CD4-positive, alpha-beta memory T cell (primary cell): ENCODE data around the gene MARCO. TPM values are rescaled to one million over a fixed set of nuclear protein-coding genes. Genes with fewer than 3 reads are reported as not detected.

Experiments used
- CTCF ChIA-PET: fragments of 350-600 bp; sonication (Branson Sonifier 250); formaldehyde crosslinking; loops from one replicate; lab custom pipeline; 2021; ENCODE audit warnings: inconsistent platforms; ENCODE audit not compliant: partially characterized antibody; lab: Charles Lee
- POLR2A ChIA-PET: fragments of 350-600 bp; sonication (Branson Sonifier 250); formaldehyde crosslinking; loops from one replicate; lab custom pipeline; 2021; ENCODE audit not compliant: partially characterized antibody; lab: Charles Lee
- DNase-seq, 5 donors: peaks; one replicate each; pipeline versions ENCODE4 v3.0.0 to v3.0.0-alpha.2; 2020 to 2022; ENCODE audit warnings: mixed read lengths in 1 of 5
- H3K27ac ChIP-seq: one replicate; pipeline ENCODE4 v1.7.0; 2013; ENCODE audit warnings: low read depth, low read length
- H3K27me3 ChIP-seq: 2 replicates; pipeline ENCODE4 v1.7.0; 2013; ENCODE audit warnings: mild to moderate bottlenecking, low read length, moderate library complexity; ENCODE audit not compliant: insufficient read depth
- H3K36me3 ChIP-seq: 2 replicates; pipeline ENCODE4 v1.7.0; 2013; ENCODE audit warnings: mild to moderate bottlenecking, low read length, moderate library complexity; ENCODE audit not compliant: insufficient read depth
- H3K4me1 ChIP-seq: 2 replicates; pipeline ENCODE4 v1.7.0; 2013; ENCODE audit warnings: mild to moderate bottlenecking, low read length, moderate library complexity; ENCODE audit not compliant: insufficient read depth
- H3K4me3 ChIP-seq, 2 donors: one replicate each; pipeline ENCODE4 v1.7.0; 2013; ENCODE audit warnings: low read length in 2 of 2, mild to moderate bottlenecking in 1 of 2
- H3K9me3 ChIP-seq, 2 donors: one replicate each; pipeline ENCODE4 v1.7.0; 2013; ENCODE audit warnings: low read length in 2 of 2, control low read depth in 1 of 2; ENCODE audit not compliant: control insufficient read depth in 1 of 2
- H3K27ac Mint-ChIP-seq, 7 donors: one replicate each; pipeline ENCODE4 v1.8.0; 2020 to 2021; ENCODE audit warnings: mixed read lengths in 7 of 7, mild to moderate bottlenecking in 6 of 7, inconsistent platforms in 3 of 7, moderate library complexity in 3 of 7
- H3K27me3 Mint-ChIP-seq, 2 donors: one replicate each; pipeline ENCODE4 v1.8.0; 2020 to 2021; ENCODE audit warnings: mixed read lengths in 2 of 2
- H3K36me3 Mint-ChIP-seq, 2 donors: one replicate each; pipeline ENCODE4 v1.8.0; 2020 to 2021; ENCODE audit warnings: mixed read lengths in 2 of 2, inconsistent platforms in 1 of 2, mild to moderate bottlenecking in 1 of 2
- H3K4me1 Mint-ChIP-seq, 4 donors: one replicate each; pipeline ENCODE4 v1.8.0; 2020 to 2021; ENCODE audit warnings: mixed read lengths in 4 of 4, mild to moderate bottlenecking in 1 of 4
- H3K4me3 Mint-ChIP-seq, 8 donors: one replicate each; pipeline ENCODE4 v1.8.0; 2020 to 2021; ENCODE audit warnings: mixed read lengths in 8 of 8, mild to moderate bottlenecking in 7 of 8, moderate library complexity in 6 of 8, inconsistent platforms in 3 of 8
- H3K9me3 Mint-ChIP-seq, 8 donors: one replicate each; pipeline ENCODE4 v1.8.0; 2020 to 2021; ENCODE audit warnings: mixed read lengths in 8 of 8, mild to moderate bottlenecking in 5 of 8, inconsistent platforms in 3 of 8, moderate library complexity in 1 of 8
- intact Hi-C: fragments of 100-400 bp; cut with micrococcal nuclease; formaldehyde crosslinking; loops from one replicate; pipeline ENCODE4 v1.15.1; 2023
- polyA plus RNA-seq, 2 donors: library from polyadenylated mRNA; unstranded; fragments of 300-500 nt; fragmentation: Illumina TruSeq; gene quantifications; one replicate each; pipeline ENCODE4 v1.2.3, GENCODE V29; 2021
- total RNA-seq, 2 experiments: library from RNA; stranded (reverse); gene quantifications; one replicate each; pipeline ENCODE4 v1.2.3, GENCODE V29; 2021

The MARCO gene
- total and polyA plus RNA-seq, 4 experiments from 2014 or later = 0.17 TPM; not detected in 3

- ChIA-PET POLR2A (no interaction called here), CTCF (no interaction called here)
- H3K27me3 Mint-ChIP-seq = peaks cover 2 to 6% of the 10 kb centered on the region in 2 donors
- intact Hi-C loops = no loop called here
- H3K9me3 ChIP-seq = no peaks in the 10 kb centered on the region
- no peaks in the 10 kb centered on the region for H3K36me3 ChIP-seq
- H3K27ac ChIP-seq = no peak overlapping the region
- H3K4me3 Mint-ChIP-seq = no peak overlapping the region
- H3K4me1 Mint-ChIP-seq = no peaks in the 10 kb centered on the region
- no peaks in the 10 kb centered on the region for H3K36me3 Mint-ChIP-seq
- no peak overlapping the region for H3K4me3 ChIP-seq
- no peak overlapping the region for H3K27ac Mint-ChIP-seq
- no peaks in the 10 kb centered on the region for H3K4me1 ChIP-seq
- DNase-seq = no peak
- peaks cover 0 to 16% (median 1%) of the 10 kb centered on the region in 8 donors for H3K9me3 Mint-ChIP-seq
- H3K27me3 ChIP-seq = no peaks in the 10 kb centered on the region
Measured at GRCh38 chr2:118974103-118974993, 32.4 kb downstream of the MARCO start.

GRCh38 chr2:118975133-118975532 is 33.1 kb downstream of the MARCO start:
- Histone ChIP-seq H3K4me1 (no peaks in the 10 kb centered on the region), H3K4me3 (no peak overlapping the region), H3K27ac (no peak overlapping the region), H3K36me3 (no peaks in the 10 kb centered on the region), H3K9me3 (no peaks in the 10 kb centered on the region), H3K27me3 (no peaks in the 10 kb centered on the region)
- Mint-ChIP-seq H3K27ac (no peak overlapping the region), H3K27me3 (peaks cover 2 to 6% of the 10 kb centered on the region in 2 donors), H3K36me3 (no peaks in the 10 kb centered on the region), H3K4me1 (no peaks in the 10 kb centered on the region), H3K9me3 (peaks cover 0 to 16% (median 1%) of the 10 kb centered on the region in 8 donors), H3K4me3 (no peak overlapping the region)
- ChIA-PET CTCF (no interaction called here), POLR2A (no interaction called here)
- no peak for DNase-seq
- intact Hi-C loops = no loop called here

GRCh38 chr2:118978064-118978463 is 36.1 kb downstream of the MARCO start:
- intact Hi-C loops = no loop called here
- CTCF ChIA-PET = no interaction called here
- Mint-ChIP-seq H3K9me3 (peaks cover 0 to 16% (median 0%) of the 10 kb centered on the region in 8 donors), H3K4me1 (no peaks in the 10 kb centered on the region), H3K36me3 (no peaks in the 10 kb centered on the region), H3K27ac (no peak overlapping the region), H3K27me3 (peaks cover 0 to 6% of the 10 kb centered on the region in 2 donors), H3K4me3 (no peak overlapping the region)
- Histone ChIP-seq H3K27ac (no peak overlapping the region), H3K4me1 (no peaks in the 10 kb centered on the region), H3K27me3 (no peaks in the 10 kb centered on the region), H3K9me3 (no peaks in the 10 kb centered on the region), H3K36me3 (no peaks in the 10 kb centered on the region), H3K4me3 (no peak overlapping the region)
- no peak for DNase-seq
- POLR2A ChIA-PET = no interaction called here

GRCh38 chr2:118979152-118979861 is 37.3 kb downstream of the MARCO start:
- no peak for DNase-seq
- Histone ChIP-seq H3K27me3 (no peaks in the 10 kb centered on the region), H3K4me1 (no peaks in the 10 kb centered on the region), H3K9me3 (no peaks in the 10 kb centered on the region), H3K36me3 (no peaks in the 10 kb centered on the region), H3K27ac (no peak overlapping the region), H3K4me3 (no peak overlapping the region)
- ChIA-PET POLR2A (no interaction called here), CTCF (no interaction called here)
- Mint-ChIP-seq H3K36me3 (no peaks in the 10 kb centered on the region), H3K9me3 (peaks cover 0 to 16% (median 0%) of the 10 kb centered on the region in 8 donors), H3K27ac (no peak overlapping the region), H3K27me3 (peaks cover 0 to 6% of the 10 kb centered on the region in 2 donors), H3K4me3 (no peak overlapping the region), H3K4me1 (no peaks in the 10 kb centered on the region)
- intact Hi-C loops = no loop called here

- H3K27me3 ChIP-seq = no peaks in the 10 kb centered on the region
- H3K27ac ChIP-seq = no peak overlapping the region
- Mint-ChIP-seq H3K9me3 (peaks cover 0 to 16% (median 0%) of the 10 kb centered on the region in 8 donors), H3K4me3 (no peak overlapping the region), H3K27me3 (peaks cover 0 to 6% of the 10 kb centered on the region in 2 donors), H3K4me1 (no peaks in the 10 kb centered on the region), H3K27ac (no peak overlapping the region), H3K36me3 (no peaks in the 10 kb centered on the region)
- DNase-seq = no peak
- H3K9me3 ChIP-seq = no peaks in the 10 kb centered on the region
- ChIA-PET POLR2A (no interaction called here), CTCF (no interaction called here)
- H3K4me3 ChIP-seq = no peak overlapping the region
- intact Hi-C loops = no loop called here
- no peaks in the 10 kb centered on the region for H3K36me3 ChIP-seq
- H3K4me1 ChIP-seq = no peaks in the 10 kb centered on the region
Measured at GRCh38 chr2:118980022-118980421, 38.0 kb downstream of the MARCO start.

GRCh38 chr2:118980573-118980972 is 38.6 kb downstream of the MARCO start:
- no peaks in the 10 kb centered on the region for H3K36me3 ChIP-seq
- no peak overlapping the region for H3K27ac Mint-ChIP-seq
- intact Hi-C loops = no loop called here

GRCh38 chr2:118981632-118982031 is 39.6 kb downstream of the MARCO start:
- no peak overlapping the region for H3K4me3 ChIP-seq
- DNase-seq = no peak
- no peaks in the 10 kb centered on the region for H3K27me3 ChIP-seq
- Mint-ChIP-seq H3K27ac (no peak overlapping the region), H3K9me3 (peaks cover 0 to 11% (median 0%) of the 10 kb centered on the region in 8 donors), H3K4me1 (no peaks in the 10 kb centered on the region), H3K36me3 (no peaks in the 10 kb centered on the region), H3K4me3 (no peak overlapping the region), H3K27me3 (peaks cover 0 to 6% of the 10 kb centered on the region in 2 donors)
- H3K9me3 ChIP-seq = no peaks in the 10 kb centered on the region
- H3K4me1 ChIP-seq = no peaks in the 10 kb centered on the region
- H3K36me3 ChIP-seq = no peaks in the 10 kb centered on the region
- ChIA-PET POLR2A (no interaction called here), CTCF (no interaction called here)
- intact Hi-C loops = no loop called here
- H3K27ac ChIP-seq = no peak overlapping the region

More at GRCh38 chr2:118980573-118980972, 38.6 kb downstream of the MARCO start:
- Histone ChIP-seq H3K4me1 (no peaks in the 10 kb centered on the region), H3K4me3 (no peak overlapping the region), H3K27ac (no peak overlapping the region), H3K27me3 (no peaks in the 10 kb centered on the region), H3K9me3 (no peaks in the 10 kb centered on the region)
- Mint-ChIP-seq H3K27me3 (peaks cover 0 to 6% of the 10 kb centered on the region in 2 donors), H3K4me3 (no peak overlapping the region), H3K9me3 (peaks cover 0 to 14% (median 0%) of the 10 kb centered on the region in 8 donors), H3K4me1 (no peaks in the 10 kb centered on the region), H3K36me3 (no peaks in the 10 kb centered on the region)
- no peak for DNase-seq
- ChIA-PET POLR2A (no interaction called here), CTCF (no interaction called here)
